ENCODE measurements around the gene WDR62.

DNA sequence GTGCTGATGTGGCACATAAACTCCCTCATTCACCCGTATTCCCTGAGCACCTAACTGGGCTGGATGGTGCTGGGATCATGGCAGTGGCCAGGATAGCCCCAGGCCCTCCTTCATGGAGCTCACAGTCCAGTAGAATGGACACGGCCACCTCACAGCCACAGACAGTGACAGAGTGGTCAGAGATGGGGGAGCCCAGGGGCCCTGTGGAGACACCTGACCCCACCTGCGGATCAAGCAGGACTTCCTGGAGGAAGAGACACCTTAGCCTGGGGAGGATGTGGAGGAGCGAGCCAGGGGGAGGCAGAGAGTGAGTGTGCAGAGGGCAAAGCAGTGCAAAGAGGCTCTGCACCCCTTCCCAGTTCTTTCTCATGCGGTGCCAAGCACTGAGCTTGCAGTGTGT is 35.1 kb downstream of the WDR62 start:
- TF ChIP-seq, protein P1, sequence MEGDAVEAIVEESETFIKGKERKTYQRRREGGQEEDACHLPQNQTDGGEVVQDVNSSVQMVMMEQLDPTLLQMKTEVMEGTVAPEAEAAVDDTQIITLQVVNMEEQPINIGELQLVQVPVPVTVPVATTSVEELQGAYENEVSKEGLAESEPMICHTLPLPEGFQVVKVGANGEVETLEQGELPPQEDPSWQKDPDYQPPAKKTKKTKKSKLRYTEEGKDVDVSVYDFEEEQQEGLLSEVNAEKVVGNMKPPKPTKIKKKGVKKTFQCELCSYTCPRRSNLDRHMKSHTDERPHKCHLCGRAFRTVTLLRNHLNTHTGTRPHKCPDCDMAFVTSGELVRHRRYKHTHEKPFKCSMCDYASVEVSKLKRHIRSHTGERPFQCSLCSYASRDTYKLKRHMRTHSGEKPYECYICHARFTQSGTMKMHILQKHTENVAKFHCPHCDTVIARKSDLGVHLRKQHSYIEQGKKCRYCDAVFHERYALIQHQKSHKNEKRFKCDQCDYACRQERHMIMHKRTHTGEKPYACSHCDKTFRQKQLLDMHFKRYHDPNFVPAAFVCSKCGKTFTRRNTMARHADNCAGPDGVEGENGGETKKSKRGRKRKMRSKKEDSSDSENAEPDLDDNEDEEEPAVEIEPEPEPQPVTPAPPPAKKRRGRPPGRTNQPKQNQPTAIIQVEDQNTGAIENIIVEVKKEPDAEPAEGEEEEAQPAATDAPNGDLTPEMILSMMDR (IDR thresholded peaks at IDR 0.05; ENCODE audit: insufficient read depth, low read depth, low read length), result no peak
- TF ChIP-seq EZH2 (IDR thresholded peaks at IDR 0.05; ENCODE audit: insufficient read depth, low read length), result no peak
